Activated CD8-positive, alpha-beta memory T cell treated with anti-CD3 and anti-CD28 coated beads, Interleukin-2, amount 50 U/mL, for 24 hours (primary cell): ENCODE results near the gene KLHDC8A.
"Not testable (repeated sequence)": the region's sequence is repeated elsewhere in the genome, so short reads cannot be mapped to it uniquely, and the experiment has no call there.

Experiments used
- DNase-seq: peaks from one replicate; pipeline ENCODE4 v3.0.0-alpha.2; 2020; ENCODE audit errors: extremely low read depth

KLHDC8A gene

GRCh38 chr1:205371871-205372660, 15.3 kb upstream of the KLHDC8A start:
- DNase-seq = no peak

DNA sequence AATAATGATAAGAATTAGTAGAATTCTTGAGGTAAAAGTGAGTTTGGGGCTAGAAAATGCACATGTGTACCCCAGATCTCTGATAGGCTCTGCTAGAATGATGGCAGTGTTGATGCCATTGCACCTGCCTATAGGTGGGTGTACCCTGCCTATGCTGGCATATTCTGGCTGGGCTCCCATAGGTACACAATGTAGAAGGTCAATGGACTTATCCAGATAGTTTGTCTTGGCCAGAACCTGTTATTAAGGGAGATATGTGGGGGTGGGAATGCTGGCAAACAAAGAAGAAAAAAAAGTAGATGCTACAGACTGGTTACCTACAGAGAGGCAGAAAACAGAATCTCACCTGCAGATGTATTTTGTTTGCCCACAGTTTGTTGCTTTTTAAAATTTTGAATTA, 14.1 kb upstream of the KLHDC8A start:
- DNase-seq = no peak

DNA sequence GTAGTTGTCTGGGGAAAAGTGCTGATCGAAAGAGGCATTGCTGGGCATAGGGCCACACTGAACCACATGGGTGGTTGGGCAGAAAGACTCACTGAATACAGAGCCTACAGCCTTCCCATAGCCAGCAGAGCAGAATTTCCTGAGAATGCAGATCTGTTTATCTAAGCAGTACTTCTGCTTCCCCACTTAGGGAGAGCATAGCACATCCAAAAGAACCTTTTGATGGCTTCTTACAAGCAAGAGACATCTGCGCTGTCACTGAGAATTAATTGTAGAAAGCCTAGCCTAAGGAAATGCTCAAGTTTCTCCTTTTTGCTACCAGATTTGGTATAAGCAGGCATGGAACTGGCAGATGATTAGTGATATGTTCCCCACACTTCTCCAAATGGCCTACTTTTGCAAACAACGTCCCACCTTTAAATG, 13.0 kb upstream of the KLHDC8A start:
- no peak for DNase-seq

DNA sequence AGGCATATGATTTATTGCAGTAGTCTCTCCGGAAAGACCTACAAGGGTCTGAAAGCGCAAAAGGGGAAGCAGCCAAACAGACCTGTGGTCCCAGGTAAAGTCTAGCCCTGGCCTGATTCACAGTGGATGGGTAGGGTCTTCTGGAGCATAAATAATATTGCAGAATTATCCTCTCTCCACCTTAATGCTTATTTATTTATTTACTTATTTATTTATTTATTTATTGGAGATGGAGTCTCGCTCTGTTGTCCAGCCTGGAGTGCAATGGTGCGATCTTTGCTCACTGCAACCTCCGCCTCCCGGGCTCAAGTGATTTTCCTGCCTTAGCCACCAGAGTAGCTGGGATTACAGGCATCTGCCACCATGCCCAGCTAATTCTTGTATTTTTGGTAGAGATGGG, 11.8 kb upstream of the KLHDC8A start:
- DNase-seq = no peak

GRCh38 chr1:205365945-205366463, 9.3 kb upstream of the KLHDC8A start:
- DNase-seq = no peak

GRCh38 chr1:205365086-205365485, 8.4 kb upstream of the KLHDC8A start:
- DNase-seq = not testable (repeated sequence)

GRCh38 chr1:205360891-205361290, 4.2 kb upstream of the KLHDC8A start:
- no peak for DNase-seq

- no peak for DNase-seq
Observed at GRCh38 chr1:205359771-205360565, 3.2 kb upstream of the KLHDC8A start.

DNA sequence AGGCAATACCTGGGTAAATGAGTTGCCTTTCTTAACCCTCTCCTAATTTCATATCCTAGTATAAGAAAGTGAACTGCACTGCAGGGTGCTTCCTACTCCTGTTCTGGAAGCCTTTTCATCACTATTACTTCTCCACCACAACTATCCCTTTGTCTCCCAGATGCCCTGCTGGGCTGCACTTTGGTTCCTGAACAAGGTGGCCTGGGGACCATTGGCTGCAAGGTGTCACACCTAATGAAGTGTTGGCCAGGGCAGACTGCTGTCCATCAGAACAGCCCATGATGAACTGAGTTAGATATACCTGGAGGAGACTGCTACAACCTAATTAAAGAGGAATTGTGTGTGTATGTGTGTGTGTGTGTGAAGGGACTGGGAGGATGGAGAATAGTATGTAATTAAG, 1.9 kb upstream of the KLHDC8A start:
- DNase-seq = no peak

DNA sequence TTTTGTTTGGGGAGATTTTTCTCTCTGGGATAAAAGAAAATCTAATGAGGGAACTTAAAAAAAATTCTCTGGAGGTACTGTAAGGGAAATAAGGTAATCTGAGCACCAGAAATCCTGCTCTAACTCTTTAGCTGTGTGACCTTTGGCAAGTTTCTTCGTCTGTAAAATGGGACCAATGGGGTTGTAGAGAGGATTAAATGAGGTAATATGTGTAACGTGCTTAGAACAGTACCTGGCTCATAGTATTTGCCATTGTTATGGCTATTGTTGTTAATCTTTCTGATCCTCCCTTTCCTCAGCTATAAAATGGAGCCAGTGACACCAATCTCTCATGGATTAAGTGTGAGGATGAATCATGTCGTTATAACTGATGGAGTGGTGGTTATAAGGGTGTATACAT, 845 bp upstream of the KLHDC8A start:
- DNase-seq = no peak

DNA sequence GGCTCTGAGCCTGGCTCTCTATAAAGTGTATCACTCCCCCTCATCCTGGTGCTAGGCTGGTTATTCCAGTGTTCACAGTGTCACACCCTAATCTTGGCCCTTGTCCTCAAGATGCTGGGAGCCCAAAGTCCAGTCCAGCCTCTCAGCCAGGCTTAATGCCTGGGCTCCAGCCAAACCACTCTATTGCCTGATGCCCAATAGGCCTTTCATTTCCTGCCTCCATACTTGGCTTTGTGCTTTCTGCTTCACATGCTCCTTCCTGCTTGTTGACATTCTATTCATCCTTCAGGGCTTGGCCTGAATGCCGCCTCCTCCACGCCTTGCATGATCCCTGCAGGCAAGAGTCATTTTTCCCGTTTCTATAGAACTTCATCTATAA, 1.7 kb downstream of the KLHDC8A start:
- DNase-seq = no peak

GRCh38 chr1:205354259-205355074, 2.3 kb downstream of the KLHDC8A start:
- DNase-seq = peak; percentile 18

GRCh38 chr1:205353612-205354011, 3.1 kb downstream of the KLHDC8A start:
- DNase-seq = no peak

- no peak for DNase-seq
Observed at GRCh38 chr1:205353191-205353590, 3.5 kb downstream of the KLHDC8A start.

DNA sequence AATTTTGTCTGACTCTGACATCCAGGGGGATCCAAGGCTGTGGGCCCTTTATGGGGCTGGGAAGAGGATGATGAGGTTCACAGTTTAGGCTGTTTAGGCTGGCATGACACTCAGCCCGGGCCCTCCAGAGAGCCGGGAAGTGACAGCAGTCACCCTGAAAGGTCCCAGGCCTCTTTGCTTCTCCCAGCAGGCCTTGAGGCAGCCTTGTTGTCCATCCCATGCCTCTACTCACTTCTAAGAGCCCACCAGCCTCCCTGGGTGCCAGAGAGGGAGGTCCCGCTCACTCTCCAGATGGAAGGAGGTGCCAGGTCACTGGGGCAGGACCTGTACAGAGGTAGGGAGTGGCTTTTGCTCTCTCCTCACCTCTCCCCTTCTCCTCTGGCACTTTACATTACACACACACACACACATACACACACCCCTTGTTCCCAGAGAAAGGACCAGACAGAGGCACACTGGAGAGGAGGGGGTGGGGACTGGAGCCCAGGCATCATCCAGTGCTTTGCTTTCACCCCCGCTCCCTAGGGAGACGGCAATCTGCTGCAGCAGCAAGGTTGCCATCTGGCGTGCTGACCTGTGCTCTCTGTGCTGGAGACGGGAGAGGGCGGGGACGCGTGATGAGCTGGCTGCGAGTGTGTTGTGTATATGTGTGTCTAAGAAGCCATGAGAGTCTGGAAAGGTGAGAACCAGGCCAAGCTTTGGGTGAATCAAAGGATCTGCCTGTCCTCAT, 4.6 kb downstream of the KLHDC8A start:
- DNase-seq = no peak

- no peak for DNase-seq
Observed at GRCh38 chr1:205350691-205351141, 6.0 kb downstream of the KLHDC8A start.

- no peak for DNase-seq
Observed at GRCh38 chr1:205350124-205350523, 6.6 kb downstream of the KLHDC8A start.

DNA sequence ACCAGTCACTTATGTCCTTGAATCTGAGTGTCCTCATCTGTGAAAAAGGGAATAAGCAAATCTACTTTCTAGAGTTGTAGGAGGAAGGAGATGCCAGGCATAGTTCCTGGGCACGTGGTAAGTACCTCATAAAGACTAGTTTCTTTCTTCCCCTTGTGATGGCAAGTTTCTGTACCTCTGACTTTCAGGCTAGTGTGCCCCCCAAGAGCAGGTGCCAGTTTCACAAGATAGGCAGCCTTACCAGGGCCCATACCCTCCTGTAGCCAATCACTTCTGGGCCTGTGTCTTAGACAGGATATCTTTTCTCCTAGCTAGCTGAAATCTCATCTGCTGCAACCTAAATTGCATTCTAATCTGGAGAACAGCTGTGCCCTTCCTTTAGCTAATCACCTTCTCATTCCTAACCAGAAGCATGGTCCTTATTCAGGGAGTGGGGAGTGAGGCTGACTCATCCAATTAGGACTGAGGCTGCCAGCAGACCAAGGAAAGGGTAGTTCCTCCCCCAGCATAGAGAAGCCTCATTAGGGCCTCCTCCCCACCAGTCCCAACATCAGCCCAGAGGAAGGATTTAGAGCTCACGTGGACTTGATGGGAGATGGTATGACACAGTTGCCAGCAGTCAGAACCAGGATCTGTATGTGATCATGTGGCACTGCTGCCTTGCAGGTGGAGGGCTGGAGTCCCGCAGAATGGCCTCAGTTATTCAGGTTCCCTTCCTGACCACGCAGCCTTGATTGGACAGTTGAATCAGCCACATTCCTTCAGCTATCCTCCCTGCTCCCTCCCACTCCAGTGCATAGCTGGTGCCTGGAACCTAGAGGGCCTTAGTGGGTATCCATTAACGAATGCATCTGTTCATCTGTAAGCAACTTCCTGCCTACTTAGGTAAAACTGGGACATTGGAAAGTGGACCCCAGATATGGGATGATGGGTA, 7.9 kb downstream of the KLHDC8A start:
- no peak for DNase-seq

DNA sequence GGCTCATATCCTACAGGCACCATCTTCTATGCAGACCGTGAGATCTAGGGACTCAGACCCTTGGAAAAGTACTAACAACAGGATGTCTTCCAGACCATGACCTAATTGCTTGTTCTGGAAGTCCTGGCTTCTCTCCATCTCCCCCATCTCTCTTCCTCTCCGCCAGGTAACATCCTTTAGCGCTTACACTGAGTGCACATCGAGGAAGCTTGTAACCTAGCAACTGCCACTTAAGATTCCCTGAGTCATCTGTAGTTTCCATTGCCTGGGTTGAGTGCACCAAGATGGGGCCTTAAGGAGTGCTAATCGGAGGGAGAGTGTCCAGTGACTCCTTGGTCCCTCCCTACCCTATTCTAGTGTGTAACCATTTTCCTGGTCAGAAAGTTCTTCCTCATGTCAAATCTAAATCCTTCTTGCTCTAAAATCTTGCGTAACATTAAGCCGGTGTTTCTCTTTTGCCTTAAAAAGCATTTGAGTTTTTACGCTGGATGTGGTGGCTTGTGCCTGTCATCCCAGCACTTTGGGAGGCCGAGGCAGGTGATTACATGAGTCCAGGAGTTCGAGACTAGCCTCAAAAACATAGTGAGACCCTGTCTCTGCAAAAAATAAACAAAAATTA, 9.7 kb downstream of the KLHDC8A start:
- no peak for DNase-seq

DNA sequence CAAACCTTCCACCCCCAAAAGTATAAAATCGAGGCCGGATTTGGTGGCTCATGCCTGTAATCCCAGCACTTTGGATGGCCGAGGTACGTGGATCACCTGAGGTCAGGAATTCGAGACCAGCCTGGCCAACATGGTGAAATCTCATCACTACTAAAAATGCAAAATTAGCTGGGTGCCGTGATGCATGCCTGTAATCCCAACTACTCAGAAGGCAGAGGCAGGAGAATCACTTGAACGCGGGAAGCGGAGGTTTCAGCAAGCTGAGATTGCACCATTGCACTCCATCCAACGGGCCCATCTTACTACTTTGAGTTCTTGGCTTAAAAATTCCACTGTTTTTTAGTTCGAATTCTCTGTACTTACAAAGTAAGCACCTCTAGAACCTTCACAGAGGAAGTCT, 11.0 kb downstream of the KLHDC8A start:
- no peak for DNase-seq
